Measurements from ENCODE around the gene UBAC2. TPM values are rescaled to one million over a fixed set of nuclear protein-coding genes. Genes with fewer than 3 reads are reported as not detected.

UBAC2 gene
- total and polyA plus RNA-seq, 2 donors (not counting 3 experiments of a cell fraction or from before 2014, with no cell fraction given): 45.7 to 54.4 TPM

DNA sequence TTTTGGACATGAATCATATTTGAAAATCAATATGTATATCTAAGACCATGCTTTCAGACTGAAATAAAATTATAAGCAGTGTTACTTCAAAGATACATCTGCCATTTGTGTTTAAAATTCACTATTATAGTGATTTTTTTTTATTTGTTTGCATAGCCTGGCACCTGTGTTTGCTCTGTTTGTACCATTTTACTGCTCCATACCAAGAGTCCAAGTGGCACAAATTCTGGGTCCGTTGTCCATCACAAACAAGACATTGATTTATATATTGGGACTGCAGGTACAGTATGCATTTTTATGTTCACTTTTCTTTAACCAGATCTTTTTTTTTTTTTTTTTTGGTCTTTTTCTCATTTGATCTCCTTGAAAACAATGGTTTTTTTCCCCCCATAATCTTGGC is 113.3 kb downstream of the UBAC2 start:
- no peaks in the 10 kb centered on the region for H3K27me3 ChIP-seq (ENCODE audit: control insufficient read depth in 2 of 2, insufficient read depth in 2 of 2, low read length in 2 of 2)
- no peaks in the 10 kb centered on the region for H3K9me3 ChIP-seq (replicated peaks; ENCODE audit: control insufficient read depth, insufficient read depth, low read length)
- FAIRE-seq (no peak), DNase-seq (ENCODE audit: low read depth, low spot score) (no peak)
- H3K9ac ChIP-seq (replicated peaks; ENCODE audit: extremely low read depth, insufficient read depth, low read length): peak overlapping the region; percentile 75
- POLR2A ChIA-PET: no interaction called here
- intact Hi-C loops (cut with micrococcal nuclease): loop anchor here (1.0 to 5.0 kb wide), 4 partner anchors 43 to 187 kb away; partner anchors contain the start of genes TM9SF2 and UBAC2
- H3K4me1 ChIP-seq (ENCODE audit: control insufficient read depth, extremely low read depth, insufficient read depth, low read length): peaks cover 28% of the 10 kb centered on the region
- no peaks in the 10 kb centered on the region for H3K36me3 ChIP-seq (ENCODE audit: control insufficient read depth in 2 of 2, extremely low read depth in 1 of 2, insufficient read depth in 2 of 2, low read length in 2 of 2)
- no peaks in the 10 kb centered on the region for H3K9me1 ChIP-seq (replicated peaks; ENCODE audit: control insufficient read depth, extremely low read depth, insufficient read depth, low read length)
- H3K79me2 ChIP-seq (ENCODE audit: control insufficient read depth, insufficient read depth, low read length): no peaks in the 10 kb centered on the region
- H3K27ac ChIP-seq (ENCODE audit: insufficient read depth, low read depth, low read length): peak overlapping the region; percentile 98
- dilution Hi-C loops (cut with MboI; ENCODE audit: extremely low pct_ligation_motif_present, low sequenced_read_pairs): no loop called here
- peak overlapping the region; percentile 76 for H3K4me2 ChIP-seq (ENCODE audit: insufficient read depth, low read length)
- no peak overlapping the region for H2AFZ ChIP-seq (ENCODE audit: low read depth, low read length)
- no peaks in the 10 kb centered on the region for H4K20me1 ChIP-seq (replicated peaks; ENCODE audit: control insufficient read depth, extremely low read depth, insufficient read depth, low read length)
- TF ChIP-seq POLR2AphosphoS5 (IDR thresholded peaks at IDR 0.05; ENCODE audit: insufficient read depth, low read depth, low read length): no peak
- no peak for TF ChIP-seq GATA2 (IDR thresholded peaks at IDR 0.05; ENCODE audit: insufficient read depth, insufficient read length, low read depth, low read length)
- TF ChIP-seq JUN (IDR thresholded peaks at IDR 0.05; ENCODE audit: borderline replicate concordance, insufficient read depth, insufficient read length, low read depth): no peak
- no peak for TF ChIP-seq EZH2 (IDR thresholded peaks at IDR 0.05; ENCODE audit: borderline replicate concordance, low read depth, low read length, severe bottlenecking)
- no peak for TF ChIP-seq FOS (IDR thresholded peaks at IDR 0.05; ENCODE audit: borderline replicate concordance, insufficient read depth, low read length)
- TF ChIP-seq, protein P1, sequence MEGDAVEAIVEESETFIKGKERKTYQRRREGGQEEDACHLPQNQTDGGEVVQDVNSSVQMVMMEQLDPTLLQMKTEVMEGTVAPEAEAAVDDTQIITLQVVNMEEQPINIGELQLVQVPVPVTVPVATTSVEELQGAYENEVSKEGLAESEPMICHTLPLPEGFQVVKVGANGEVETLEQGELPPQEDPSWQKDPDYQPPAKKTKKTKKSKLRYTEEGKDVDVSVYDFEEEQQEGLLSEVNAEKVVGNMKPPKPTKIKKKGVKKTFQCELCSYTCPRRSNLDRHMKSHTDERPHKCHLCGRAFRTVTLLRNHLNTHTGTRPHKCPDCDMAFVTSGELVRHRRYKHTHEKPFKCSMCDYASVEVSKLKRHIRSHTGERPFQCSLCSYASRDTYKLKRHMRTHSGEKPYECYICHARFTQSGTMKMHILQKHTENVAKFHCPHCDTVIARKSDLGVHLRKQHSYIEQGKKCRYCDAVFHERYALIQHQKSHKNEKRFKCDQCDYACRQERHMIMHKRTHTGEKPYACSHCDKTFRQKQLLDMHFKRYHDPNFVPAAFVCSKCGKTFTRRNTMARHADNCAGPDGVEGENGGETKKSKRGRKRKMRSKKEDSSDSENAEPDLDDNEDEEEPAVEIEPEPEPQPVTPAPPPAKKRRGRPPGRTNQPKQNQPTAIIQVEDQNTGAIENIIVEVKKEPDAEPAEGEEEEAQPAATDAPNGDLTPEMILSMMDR (IDR thresholded peaks at IDR 0.05; ENCODE audit: extremely low read depth in 1 of 2, insufficient read depth in 1 of 2, low read depth in 1 of 2, low read length in 2 of 2): no peak
- TF ChIP-seq MYC (IDR thresholded peaks at IDR 0.05; ENCODE audit: low read depth, low read length): no peak
- no peak for TF ChIP-seq MAX (IDR thresholded peaks at IDR 0.05; ENCODE audit: insufficient read depth, insufficient read length)
- TF ChIP-seq POLR2A (IDR thresholded peaks at IDR 0.05; ENCODE audit: low read depth, low read length): no peak
- BruUV-seq (replicated peaks): TSS peak; percentile 37
- H3K4me3 ChIP-seq (replicated peaks in 1 of 3; ENCODE audit: insufficient read depth in 1 of 3, low read depth in 1 of 3, low read length in 3 of 3): no peak overlapping the region
- CTCF ChIA-PET: interaction anchor here (0.6 to 2.0 kb wide), 4 partner anchors 10 to 71 kb away, joined by 3 to 8 read pairs (median 4); no protein-coding TSS in a partner anchor
